ENCODE results near the gene ARHGEF28. TPM values are rescaled to one million over a fixed set of nuclear protein-coding genes. Genes with fewer than 3 reads are reported as not detected.

ARHGEF28 gene
- total and polyA plus RNA-seq, 4 experiments from 2014 or later = not detected

DNA sequence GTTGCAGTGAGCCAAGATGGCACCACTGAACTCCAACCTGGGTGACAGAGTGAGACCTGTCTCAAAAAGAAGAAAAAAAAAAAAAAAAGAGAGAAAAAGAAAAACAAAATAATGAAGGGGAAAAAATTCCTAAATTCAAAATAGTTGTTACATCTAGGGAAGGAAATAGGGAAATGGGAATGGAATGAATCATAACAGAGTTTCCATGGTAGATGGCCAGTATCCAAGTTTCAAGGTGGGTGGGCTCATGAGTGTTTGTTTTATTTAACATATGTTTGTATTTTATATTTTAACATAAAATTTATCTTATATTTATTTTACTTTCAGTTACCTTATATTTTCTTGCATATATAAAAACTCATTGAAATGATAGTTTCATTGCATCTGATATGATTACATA, 215.6 kb downstream of the ARHGEF28 start:
- H3K9me3 Mint-ChIP-seq = peaks cover 0 to 5% (median 0%) of the 10 kb centered on the region in 8 donors
- intact Hi-C loops (cut with micrococcal nuclease) = no loop called here
- DNase-seq = no peak
- no peak overlapping the region for H3K4me3 Mint-ChIP-seq
- Histone ChIP-seq H3K36me3 (ENCODE audit: insufficient read depth, low read length) (no peaks in the 10 kb centered on the region), H3K4me1 (ENCODE audit: insufficient read depth, low read length) (no peaks in the 10 kb centered on the region), H3K4me3 (ENCODE audit: low read length in 2 of 2) (no peak overlapping the region), H3K27me3 (ENCODE audit: insufficient read depth, low read length) (no peaks in the 10 kb centered on the region), H3K9me3 (ENCODE audit: control insufficient read depth in 1 of 2, low read length in 2 of 2) (no peaks in the 10 kb centered on the region), H3K27ac (ENCODE audit: low read depth, low read length) (no peak overlapping the region)
- no peaks in the 10 kb centered on the region for H3K36me3 Mint-ChIP-seq
- H3K4me1 Mint-ChIP-seq = no peaks in the 10 kb centered on the region
- CTCF ChIA-PET (ENCODE audit: partially characterized antibody) = no interaction called here
- H3K27me3 Mint-ChIP-seq = peaks cover 8 to 14% of the 10 kb centered on the region in 2 donors
- no peak overlapping the region for H3K27ac Mint-ChIP-seq
- POLR2A ChIA-PET (ENCODE audit: partially characterized antibody) = no interaction called here

DNA sequence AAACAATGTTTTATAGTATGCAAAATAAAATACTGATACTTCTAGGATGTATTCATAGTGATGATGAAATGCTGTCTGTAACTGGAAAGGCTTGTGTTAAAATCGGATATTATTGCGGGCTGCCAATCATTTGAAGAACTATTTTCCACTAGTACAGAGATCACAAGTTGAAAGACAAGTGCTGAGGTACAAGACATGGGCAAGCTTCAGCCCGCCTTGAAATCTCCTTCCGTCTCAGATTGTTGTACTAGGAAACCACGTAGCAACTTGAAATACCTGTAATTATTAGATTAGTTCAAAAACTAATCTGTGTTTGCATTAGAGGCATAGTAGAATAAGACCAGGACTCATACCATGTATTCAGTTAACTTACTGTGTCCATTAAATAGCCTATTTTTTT, 218.2 kb downstream of the ARHGEF28 start:
- no peaks in the 10 kb centered on the region for H3K36me3 Mint-ChIP-seq
- peaks cover 5 to 12% of the 10 kb centered on the region in 2 donors for H3K27me3 Mint-ChIP-seq
- ChIA-PET POLR2A (ENCODE audit: partially characterized antibody) (no interaction called here), CTCF (ENCODE audit: partially characterized antibody) (no interaction called here)
- Histone ChIP-seq H3K4me3 (ENCODE audit: low read length in 2 of 2) (no peak overlapping the region), H3K4me1 (ENCODE audit: insufficient read depth, low read length) (no peaks in the 10 kb centered on the region), H3K36me3 (ENCODE audit: insufficient read depth, low read length) (no peaks in the 10 kb centered on the region), H3K27ac (ENCODE audit: low read depth, low read length) (no peak overlapping the region), H3K27me3 (ENCODE audit: insufficient read depth, low read length) (no peaks in the 10 kb centered on the region), H3K9me3 (ENCODE audit: control insufficient read depth in 1 of 2, low read length in 2 of 2) (no peaks in the 10 kb centered on the region)
- no peak for DNase-seq
- no peak overlapping the region for H3K4me3 Mint-ChIP-seq
- no peak overlapping the region for H3K27ac Mint-ChIP-seq
- intact Hi-C loops (cut with micrococcal nuclease) = no loop called here
- no peaks in the 10 kb centered on the region for H3K4me1 Mint-ChIP-seq
- no peaks in the 10 kb centered on the region for H3K9me3 Mint-ChIP-seq

DNA sequence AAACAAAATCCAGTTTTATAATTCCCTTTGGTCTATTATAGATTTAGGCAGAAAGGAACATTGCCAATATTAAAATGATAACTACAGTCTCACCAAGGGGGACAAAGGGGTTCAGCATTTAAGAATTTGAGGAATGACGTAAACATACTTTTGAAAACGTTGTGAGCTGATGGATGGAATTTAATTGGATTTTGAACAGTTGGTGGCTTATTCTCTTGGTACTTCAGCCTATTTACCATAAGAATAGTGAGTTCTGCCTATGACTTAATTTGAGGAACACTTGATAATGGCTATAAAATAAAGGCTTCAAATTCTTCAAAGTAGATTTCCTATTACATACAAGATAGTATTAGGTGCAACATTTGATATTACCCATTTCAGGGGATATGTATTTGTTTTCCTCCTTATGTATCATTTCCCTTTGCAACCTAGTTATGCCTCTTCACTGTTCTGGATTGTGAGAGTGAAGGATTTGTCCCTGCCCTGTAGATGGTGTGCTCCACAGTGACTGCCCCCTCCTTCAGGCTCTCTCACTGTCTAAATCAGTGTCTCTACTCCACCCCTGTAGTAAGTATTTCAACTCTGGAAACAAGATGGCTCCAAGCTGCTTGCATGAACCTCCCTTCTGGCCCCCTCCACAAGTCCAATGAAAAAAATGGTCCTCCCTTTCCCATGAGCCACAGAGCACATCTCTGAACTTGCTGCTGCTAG, 225.6 kb downstream of the ARHGEF28 start:
- H3K4me1 Mint-ChIP-seq = no peaks in the 10 kb centered on the region
- POLR2A ChIA-PET (ENCODE audit: partially characterized antibody) = no interaction called here
- Histone ChIP-seq H3K4me1 (ENCODE audit: insufficient read depth, low read length) (no peaks in the 10 kb centered on the region), H3K27ac (ENCODE audit: low read depth, low read length) (no peak overlapping the region), H3K4me3 (ENCODE audit: low read length in 2 of 2) (no peak overlapping the region), H3K36me3 (ENCODE audit: insufficient read depth, low read length) (no peaks in the 10 kb centered on the region), H3K9me3 (ENCODE audit: control insufficient read depth in 1 of 2, low read length in 2 of 2) (no peaks in the 10 kb centered on the region), H3K27me3 (ENCODE audit: insufficient read depth, low read length) (no peaks in the 10 kb centered on the region)
- no peaks in the 10 kb centered on the region for H3K9me3 Mint-ChIP-seq
- DNase-seq = no peak
- H3K36me3 Mint-ChIP-seq = no peaks in the 10 kb centered on the region
- H3K27me3 Mint-ChIP-seq = peaks cover 2 to 3% of the 10 kb centered on the region in 2 donors
- CTCF ChIA-PET (ENCODE audit: partially characterized antibody) = no interaction called here
- H3K4me3 Mint-ChIP-seq = no peak overlapping the region
- no peak overlapping the region for H3K27ac Mint-ChIP-seq
- intact Hi-C loops (cut with micrococcal nuclease) = no loop called here

DNA sequence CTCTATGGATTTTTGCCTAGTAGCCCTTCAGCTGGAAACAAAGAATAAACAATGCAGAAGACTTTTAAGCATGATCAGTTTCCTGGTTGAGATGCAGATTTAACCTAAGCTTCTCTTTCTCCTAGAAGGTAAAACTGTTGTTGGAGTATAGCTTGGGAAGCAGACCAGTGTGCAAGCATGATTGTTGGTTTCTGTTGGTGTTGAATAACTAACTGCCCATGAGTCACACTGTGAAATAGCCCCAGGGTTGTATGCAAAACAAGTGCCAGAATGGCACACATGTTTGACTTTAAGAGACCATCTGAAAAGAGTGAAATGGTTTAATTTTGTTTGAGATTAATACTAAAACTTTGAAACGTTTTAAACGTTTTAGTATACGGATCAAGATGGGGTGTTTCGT, 227.1 kb downstream of the ARHGEF28 start:
- no peak overlapping the region for H3K27ac ChIP-seq (ENCODE audit: low read depth, low read length)
- no peaks in the 10 kb centered on the region for H3K9me3 ChIP-seq (ENCODE audit: control insufficient read depth in 1 of 2, low read length in 2 of 2)
- H3K36me3 Mint-ChIP-seq = no peaks in the 10 kb centered on the region
- H3K36me3 ChIP-seq (ENCODE audit: insufficient read depth, low read length) = no peaks in the 10 kb centered on the region
- CTCF ChIA-PET (ENCODE audit: partially characterized antibody) = no interaction called here
- H3K4me3 ChIP-seq (ENCODE audit: low read length in 2 of 2) = no peak overlapping the region
- H3K4me1 ChIP-seq (ENCODE audit: insufficient read depth, low read length) = no peaks in the 10 kb centered on the region
- intact Hi-C loops (cut with micrococcal nuclease) = no loop called here
- no peak for DNase-seq
- no peaks in the 10 kb centered on the region for H3K9me3 Mint-ChIP-seq
- POLR2A ChIA-PET (ENCODE audit: partially characterized antibody) = no interaction called here
- H3K4me1 Mint-ChIP-seq = no peaks in the 10 kb centered on the region
- H3K27ac Mint-ChIP-seq = no peak overlapping the region
- no peak overlapping the region for H3K4me3 Mint-ChIP-seq
- H3K27me3 ChIP-seq (ENCODE audit: insufficient read depth, low read length) = no peaks in the 10 kb centered on the region
- peaks cover 2% of the 10 kb centered on the region in 2 donors for H3K27me3 Mint-ChIP-seq

DNA sequence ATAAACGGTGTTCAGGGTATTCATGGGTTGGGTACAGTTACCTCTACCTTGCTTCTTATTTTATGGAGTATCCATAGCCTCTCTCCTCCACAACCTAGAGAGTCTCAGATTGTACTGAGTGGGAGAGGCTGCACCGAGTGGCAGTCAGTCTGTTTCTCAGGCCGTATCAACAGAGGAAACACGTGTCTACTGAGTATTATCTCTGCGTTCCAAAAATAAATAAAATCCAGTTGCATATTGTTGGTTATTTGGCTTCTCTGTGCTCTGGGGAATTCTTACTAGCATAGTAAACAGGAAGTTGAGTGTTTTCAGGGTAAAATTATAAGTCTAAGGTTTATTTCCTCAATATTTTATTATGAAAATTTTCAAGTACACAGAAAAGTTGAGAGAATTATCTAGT, 231.0 kb downstream of the ARHGEF28 start:
- intact Hi-C loops (cut with micrococcal nuclease) = no loop called here
- CTCF ChIA-PET (ENCODE audit: partially characterized antibody) = no interaction called here
- H3K36me3 Mint-ChIP-seq = no peaks in the 10 kb centered on the region
- Histone ChIP-seq H3K4me3 (ENCODE audit: low read length in 2 of 2) (no peak overlapping the region), H3K36me3 (ENCODE audit: insufficient read depth, low read length) (no peaks in the 10 kb centered on the region), H3K4me1 (ENCODE audit: insufficient read depth, low read length) (no peaks in the 10 kb centered on the region), H3K27me3 (ENCODE audit: insufficient read depth, low read length) (no peaks in the 10 kb centered on the region), H3K9me3 (ENCODE audit: control insufficient read depth in 1 of 2, low read length in 2 of 2) (no peaks in the 10 kb centered on the region), H3K27ac (ENCODE audit: low read depth, low read length) (no peak overlapping the region)
- H3K4me3 Mint-ChIP-seq = no peak overlapping the region
- H3K4me1 Mint-ChIP-seq = no peaks in the 10 kb centered on the region
- peaks cover 2 to 6% of the 10 kb centered on the region in 2 donors for H3K27me3 Mint-ChIP-seq
- H3K27ac Mint-ChIP-seq = no peak overlapping the region
- no peak for DNase-seq
- H3K9me3 Mint-ChIP-seq = no peaks in the 10 kb centered on the region
- POLR2A ChIA-PET (ENCODE audit: partially characterized antibody) = no interaction called here

DNA sequence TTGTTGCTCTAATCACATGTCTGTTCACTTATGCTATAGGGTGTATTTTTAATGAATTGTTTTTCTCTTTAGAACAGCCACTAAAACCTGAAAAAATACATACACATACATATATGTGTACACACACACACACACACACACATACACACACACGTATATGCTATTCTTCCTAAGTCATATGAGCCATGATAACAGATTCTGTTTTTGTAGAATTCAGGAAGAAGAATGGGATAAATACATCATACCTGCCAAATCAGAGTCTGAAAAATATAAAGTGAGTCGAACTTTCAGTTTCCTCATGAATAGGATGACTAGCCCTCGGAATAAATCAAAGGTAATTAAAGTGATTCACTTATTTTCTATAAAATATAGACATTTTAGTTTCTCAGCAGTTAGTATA, 231.4 kb downstream of the ARHGEF28 start:
- no peaks in the 10 kb centered on the region for H3K9me3 Mint-ChIP-seq
- Histone ChIP-seq H3K36me3 (ENCODE audit: insufficient read depth, low read length) (no peaks in the 10 kb centered on the region), H3K27ac (ENCODE audit: low read depth, low read length) (no peak overlapping the region), H3K9me3 (ENCODE audit: control insufficient read depth in 1 of 2, low read length in 2 of 2) (no peaks in the 10 kb centered on the region), H3K27me3 (ENCODE audit: insufficient read depth, low read length) (no peaks in the 10 kb centered on the region), H3K4me1 (ENCODE audit: insufficient read depth, low read length) (no peaks in the 10 kb centered on the region), H3K4me3 (ENCODE audit: low read length in 2 of 2) (no peak overlapping the region)
- intact Hi-C loops (cut with micrococcal nuclease) = no loop called here
- no peaks in the 10 kb centered on the region for H3K36me3 Mint-ChIP-seq
- POLR2A ChIA-PET (ENCODE audit: partially characterized antibody) = no interaction called here
- no peak for DNase-seq
- CTCF ChIA-PET (ENCODE audit: partially characterized antibody) = no interaction called here
- H3K27ac Mint-ChIP-seq = no peak overlapping the region
- H3K27me3 Mint-ChIP-seq = peaks cover 3 to 6% of the 10 kb centered on the region in 2 donors
- H3K4me3 Mint-ChIP-seq = no peak overlapping the region
- no peaks in the 10 kb centered on the region for H3K4me1 Mint-ChIP-seq

DNA sequence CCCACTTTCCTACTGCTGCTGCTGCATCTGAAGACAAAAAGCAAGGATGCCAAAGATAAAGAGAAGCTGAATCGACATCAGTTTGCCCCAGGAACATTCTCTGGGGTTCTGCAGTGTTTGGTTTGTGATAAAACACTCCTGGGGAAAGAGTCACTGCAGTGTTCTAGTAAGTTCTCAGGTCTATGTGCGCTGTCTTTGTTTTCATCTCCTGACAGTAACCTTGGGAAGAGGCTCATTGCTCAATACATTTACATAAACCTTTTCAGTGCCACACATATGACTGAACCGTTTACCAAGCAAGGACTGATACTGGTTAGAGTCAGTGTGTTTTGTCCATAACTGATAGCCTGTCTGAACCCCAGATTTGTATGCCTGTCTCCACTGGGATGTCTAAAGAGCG, 232.1 kb downstream of the ARHGEF28 start:
- CTCF ChIA-PET (ENCODE audit: partially characterized antibody) = no interaction called here
- Histone ChIP-seq H3K4me3 (ENCODE audit: low read length in 2 of 2) (no peak overlapping the region), H3K36me3 (ENCODE audit: insufficient read depth, low read length) (no peaks in the 10 kb centered on the region), H3K27me3 (ENCODE audit: insufficient read depth, low read length) (no peaks in the 10 kb centered on the region), H3K4me1 (ENCODE audit: insufficient read depth, low read length) (no peaks in the 10 kb centered on the region), H3K27ac (ENCODE audit: low read depth, low read length) (no peak overlapping the region), H3K9me3 (ENCODE audit: control insufficient read depth in 1 of 2, low read length in 2 of 2) (no peaks in the 10 kb centered on the region)
- H3K27me3 Mint-ChIP-seq = peaks cover 4 to 6% of the 10 kb centered on the region in 2 donors
- intact Hi-C loops (cut with micrococcal nuclease) = no loop called here
- no peak for DNase-seq
- POLR2A ChIA-PET (ENCODE audit: partially characterized antibody) = no interaction called here
- H3K4me1 Mint-ChIP-seq = no peaks in the 10 kb centered on the region
- H3K9me3 Mint-ChIP-seq = no peaks in the 10 kb centered on the region
- H3K36me3 Mint-ChIP-seq = no peaks in the 10 kb centered on the region
- H3K27ac Mint-ChIP-seq = no peak overlapping the region
- H3K4me3 Mint-ChIP-seq = no peak overlapping the region

DNA sequence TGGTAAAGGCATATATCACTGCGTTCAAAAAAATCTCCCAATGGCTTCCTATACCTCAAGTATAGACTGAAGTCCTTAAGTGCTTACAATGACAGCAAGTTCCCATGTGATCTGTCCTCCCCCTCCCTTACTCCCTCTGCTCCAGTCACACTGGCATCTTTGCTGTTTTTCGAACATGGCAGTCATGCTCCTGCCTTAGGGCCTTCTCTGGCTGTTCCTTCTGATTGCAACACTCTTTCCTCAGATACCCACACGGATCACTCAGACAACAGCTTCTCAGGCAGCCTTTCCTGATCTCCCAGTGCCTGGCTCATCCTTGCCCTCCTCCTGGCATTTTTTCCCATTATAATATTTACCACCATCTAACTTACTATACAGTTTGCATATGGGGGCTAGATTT, 232.8 kb downstream of the ARHGEF28 start:
- Mint-ChIP-seq H3K27me3 (peaks cover 6 to 9% of the 10 kb centered on the region in 2 donors), H3K9me3 (no peaks in the 10 kb centered on the region), H3K36me3 (no peaks in the 10 kb centered on the region), H3K4me1 (no peaks in the 10 kb centered on the region), H3K4me3 (no peak overlapping the region), H3K27ac (no peak overlapping the region)
- H3K27ac ChIP-seq (ENCODE audit: low read depth, low read length) = no peak overlapping the region
- no peaks in the 10 kb centered on the region for H3K27me3 ChIP-seq (ENCODE audit: insufficient read depth, low read length)
- CTCF ChIA-PET (ENCODE audit: partially characterized antibody) = no interaction called here
- no peaks in the 10 kb centered on the region for H3K36me3 ChIP-seq (ENCODE audit: insufficient read depth, low read length)
- DNase-seq = no peak
- no peaks in the 10 kb centered on the region for H3K9me3 ChIP-seq (ENCODE audit: control insufficient read depth in 1 of 2, low read length in 2 of 2)
- POLR2A ChIA-PET (ENCODE audit: partially characterized antibody) = no interaction called here
- H3K4me1 ChIP-seq (ENCODE audit: insufficient read depth, low read length) = no peaks in the 10 kb centered on the region
- H3K4me3 ChIP-seq (ENCODE audit: low read length in 2 of 2) = no peak overlapping the region
- intact Hi-C loops (cut with micrococcal nuclease) = no loop called here

All from CD4-positive, alpha-beta memory T cell (primary cell).